SIG-M5 (cell line): Measurements from ENCODE around the gene RAPGEF6.
"Not testable (repeated sequence)": the region's sequence is repeated elsewhere in the genome, so short reads cannot be mapped to it uniquely, and the experiment has no call there.

Experiments
- DNase-seq: peaks from one replicate; lab custom pipeline; 2025; lab: John Stamatoyannopoulos, UW

RAPGEF6 gene

GRCh38 chr5:131607903-131608540 lies 27.0 kb downstream of the RAPGEF6 start:
- no peak for DNase-seq

- DNase-seq = no peak
Measured at GRCh38 chr5:131607418-131607817, 27.6 kb downstream of the RAPGEF6 start.

GRCh38 chr5:131605086-131605485 lies 29.9 kb downstream of the RAPGEF6 start:
- no peak for DNase-seq

- no peak for DNase-seq
Measured at GRCh38 chr5:131595088-131596033, 39.7 kb downstream of the RAPGEF6 start.

GRCh38 chr5:131593921-131594320 lies 41.1 kb downstream of the RAPGEF6 start:
- no peak for DNase-seq

GRCh38 chr5:131593436-131593835 lies 41.6 kb downstream of the RAPGEF6 start:
- not testable (repeated sequence) for DNase-seq

GRCh38 chr5:131589510-131590348 lies 45.3 kb downstream of the RAPGEF6 start:
- DNase-seq = no peak

GRCh38 chr5:131587541-131587940 lies 47.5 kb downstream of the RAPGEF6 start:
- no peak for DNase-seq

GRCh38 chr5:131581702-131582101 lies 53.3 kb downstream of the RAPGEF6 start:
- no peak for DNase-seq

- no peak for DNase-seq
Measured at GRCh38 chr5:131579917-131580671, 54.9 kb downstream of the RAPGEF6 start.

- no peak for DNase-seq
Measured at GRCh38 chr5:131575660-131576227, 59.3 kb downstream of the RAPGEF6 start.

- no peak for DNase-seq
Measured at GRCh38 chr5:131571669-131572168, 63.3 kb downstream of the RAPGEF6 start.

GRCh38 chr5:131570757-131571156 lies 64.3 kb downstream of the RAPGEF6 start:
- no peak for DNase-seq

- DNase-seq = no peak
Measured at GRCh38 chr5:131564229-131564652, 70.8 kb downstream of the RAPGEF6 start.

GRCh38 chr5:131563434-131564228 lies 71.4 kb downstream of the RAPGEF6 start:
- DNase-seq = no peak

- DNase-seq = no peak
Measured at GRCh38 chr5:131550606-131551005, 84.4 kb downstream of the RAPGEF6 start.

- DNase-seq = no peak
Measured at GRCh38 chr5:131548176-131548575, 86.9 kb downstream of the RAPGEF6 start.

- DNase-seq = no peak
Measured at GRCh38 chr5:131545845-131546244, 89.2 kb downstream of the RAPGEF6 start.

- DNase-seq = no peak
Measured at GRCh38 chr5:131542723-131543122, 92.3 kb downstream of the RAPGEF6 start.

- no peak for DNase-seq
Measured at GRCh38 chr5:131541762-131542161, 93.3 kb downstream of the RAPGEF6 start.
